HepG2 (cell line): ENCODE results near the gene PRCD. TPM values are rescaled to one million over a fixed set of nuclear protein-coding genes. Genes with fewer than 3 reads are reported as not detected.

Source experiments
- ARNTL ChIP-seq: sonication (generic); formaldehyde crosslinking; IDR thresholded peaks from 2 replicates; pipeline ENCODE4 v1.4.0; 2020; ENCODE audit warnings: mild to moderate bottlenecking, missing genetic modification reagents
- BORCS8-MEF2B ChIP-seq: sonication (generic); formaldehyde crosslinking; IDR thresholded peaks from 2 replicates; pipeline ENCODE4 v1.8.0; 2022; ENCODE audit warnings: mild to moderate bottlenecking, missing genetic modification reagents
- CBX5 ChIP-seq: sonication (generic); formaldehyde crosslinking; IDR thresholded peaks from 2 replicates; pipeline ENCODE4 v1.4.0; 2020; ENCODE audit warnings: missing genetic modification reagents, borderline replicate concordance
- FOXC1 ChIP-seq: sonication (generic); formaldehyde crosslinking; IDR thresholded peaks from 2 replicates; pipeline ENCODE4 v1.8.0; 2022; ENCODE audit warnings: mild to moderate bottlenecking, missing genetic modification reagents, borderline replicate concordance
- GMEB1 ChIP-seq: sonication (generic); formaldehyde crosslinking; IDR thresholded peaks from 2 replicates; pipeline ENCODE4 v1.5.1; 2020; ENCODE audit warnings: missing genetic modification reagents, mild to moderate bottlenecking, borderline replicate concordance
- IRF1 ChIP-seq: sonication (generic); formaldehyde crosslinking; IDR thresholded peaks from 2 replicates; pipeline ENCODE4 v1.4.0; 2020; ENCODE audit warnings: low read depth, mild to moderate bottlenecking, missing genetic modification reagents
- JARID2 ChIP-seq: sonication (generic); formaldehyde crosslinking; IDR thresholded peaks from 2 replicates; pipeline ENCODE4 v1.8.1; 2023; ENCODE audit warnings: missing genetic modification reagents, inconsistent platforms; ENCODE audit not compliant: insufficient replicate concordance
- KDM2A ChIP-seq: sonication (generic); formaldehyde crosslinking; IDR thresholded peaks from 2 replicates; pipeline ENCODE4 v1.4.0; 2020; ENCODE audit warnings: low read depth, missing genetic modification reagents, borderline replicate concordance
- MED1 ChIP-seq: sonication (generic); formaldehyde crosslinking; IDR thresholded peaks from 2 replicates; pipeline ENCODE4 v1.4.0; 2020; ENCODE audit warnings: missing genetic modification reagents
- PLRG1 ChIP-seq: fragments of 450-650 bp; conservative IDR thresholded peaks from 2 replicates; pipeline ENCODE4 v1.6.1; 2016
- SMAD9 ChIP-seq: sonication (generic); formaldehyde crosslinking; IDR thresholded peaks from 2 replicates; pipeline ENCODE4 v1.5.1; 2020; ENCODE audit warnings: mild to moderate bottlenecking, missing genetic modification reagents
- TCF7 ChIP-seq: sonication (generic); IDR thresholded peaks from 2 replicates; pipeline ENCODE4 v1.6.1; 2016; ENCODE audit warnings: antibody characterized with exemption, low read depth
- ZBTB42 ChIP-seq: sonication (generic); formaldehyde crosslinking; IDR thresholded peaks from 2 replicates; pipeline ENCODE4 v1.5.0; 2020; ENCODE audit warnings: mild to moderate bottlenecking, missing genetic modification reagents
- ZNF513 ChIP-seq: sonication (generic); formaldehyde crosslinking; conservative IDR thresholded peaks from 2 replicates; pipeline ENCODE4 v1.5.0; 2020; ENCODE audit warnings: missing genetic modification reagents
- ZNF562 ChIP-seq: sonication (generic); formaldehyde crosslinking; IDR thresholded peaks from 2 replicates; pipeline ENCODE4 v1.8.0; 2022; ENCODE audit warnings: missing genetic modification reagents, borderline replicate concordance
- ZNF776 ChIP-seq: sonication (generic); formaldehyde crosslinking; IDR thresholded peaks from 2 replicates; pipeline ENCODE4 v1.4.0; 2020; ENCODE audit warnings: mild to moderate bottlenecking, missing genetic modification reagents
- polyA plus RNA-seq, 8 experiments: library from polyadenylated mRNA; depleted of rRNA in 3 of 8; stranded (reverse) in 7 of 8; unstranded in 1 of 8; fragments of >200 nt; fragmentation: Illumina TruSeq in 4 of 8; extraction: Trizol in 4 of 8; gene quantifications; 2 replicates each; pipeline versions ENCODE4 v1.2.1 to v1.2.3, GENCODE V29; 2011 to 2016; ENCODE audit warnings: low read depth in 4 of 8, missing spikeins in 1 of 8, mixed read lengths in 1 of 8; ENCODE audit not compliant: insufficient read depth in 1 of 8
- total RNA-seq, 5 experiments: library from RNA; depleted of rRNA; stranded (reverse); fragments of >200 nt; fragmentation: Illumina TruSeq; extraction: Trizol; gene quantifications; 2 replicates each; pipeline ENCODE4 v1.2.3, GENCODE V29; 2016; ENCODE audit warnings: low read depth in 1 of 5
- TF ChIP-seq, protein P1 (sequence below): sonication (generic); formaldehyde crosslinking; IDR thresholded peaks from 2 replicates; pipeline ENCODE4 v1.4.0; 2020; ENCODE audit warnings: missing genetic modification reagents
- TF ChIP-seq, protein P2 (sequence below): sonication (generic); formaldehyde crosslinking; IDR thresholded peaks from 2 replicates; pipeline ENCODE4 v1.4.0; 2020; ENCODE audit warnings: missing genetic modification reagents, low read depth, mild to moderate bottlenecking, borderline replicate concordance
- TF ChIP-seq, protein P3 (sequence below): sonication (generic); formaldehyde crosslinking; IDR thresholded peaks from 2 replicates; pipeline ENCODE4 v1.5.1; 2020; ENCODE audit warnings: missing genetic modification reagents, mild to moderate bottlenecking, borderline replicate concordance
- TF ChIP-seq, protein P4 (sequence below): IDR thresholded peaks from 2 replicates; pipeline ENCODE4 v1.6.1; 2016; ENCODE audit warnings: missing compliant biosample characterization, missing genetic modification reagents, borderline replicate concordance

Gene PRCD
- total and polyA plus RNA-seq, 2 of the 13 experiments (the other 11 are each of a cell fraction or from before 2014, with no cell fraction given): 0.51 TPM; not detected in 1

DNA sequence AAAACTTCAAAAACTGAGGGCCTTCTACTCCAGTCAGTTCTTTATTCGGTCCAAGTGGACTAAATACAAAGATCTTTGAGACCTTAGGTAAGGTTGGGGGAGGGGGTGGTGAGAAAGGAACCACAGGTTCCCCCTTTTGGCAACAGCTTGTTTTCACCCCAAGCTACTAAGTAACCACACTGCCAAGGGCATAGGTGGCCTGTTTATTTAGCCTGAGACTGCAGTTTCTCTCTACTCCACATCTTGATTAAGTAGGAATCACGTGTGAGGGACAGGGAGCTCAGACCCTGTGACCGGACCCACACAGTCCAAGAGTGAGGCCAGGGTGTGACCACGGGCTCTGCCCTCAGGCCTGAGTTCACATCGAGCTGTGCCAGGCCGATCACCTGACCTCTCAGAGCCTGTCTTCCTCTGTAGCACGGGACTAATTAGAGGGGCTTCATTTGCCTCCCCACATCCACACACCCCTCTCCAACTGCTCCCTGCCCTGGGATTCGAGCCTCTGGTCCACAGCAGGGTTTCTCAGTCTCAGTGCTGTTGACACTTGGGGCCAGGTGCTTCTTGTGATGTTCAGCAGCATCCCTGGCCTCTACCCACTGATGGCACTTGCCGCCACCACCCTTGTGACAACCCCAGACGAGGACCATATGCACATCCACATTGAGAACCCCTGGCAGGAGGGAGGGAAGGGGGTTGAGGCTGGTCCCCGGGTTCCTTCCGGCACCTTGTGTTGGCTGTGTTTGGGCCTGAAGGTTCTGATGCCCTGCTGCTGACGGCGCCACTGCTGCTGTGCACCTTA lies 28.0 kb downstream of the PRCD start (continued):
- no peak for TF ChIP-seq IRF1 (CRISPR knock-in tag)
- TF ChIP-seq BORCS8-MEF2B (CRISPR knock-in tag): peak; percentile 72
- peak; percentile 63; the same call in 1 of the 2 replicates for TF ChIP-seq ARNTL
- 0 out of 2 replicates have a peak, but pooled peaks have one; percentile 19 for TF ChIP-seq GMEB1
- TF ChIP-seq SMAD9 (CRISPR knock-in tag): no peak
- TF ChIP-seq JARID2 (CRISPR knock-in tag): no peak
- TF ChIP-seq ZNF562 (CRISPR knock-in tag): no peak
- TF ChIP-seq, protein P1, sequence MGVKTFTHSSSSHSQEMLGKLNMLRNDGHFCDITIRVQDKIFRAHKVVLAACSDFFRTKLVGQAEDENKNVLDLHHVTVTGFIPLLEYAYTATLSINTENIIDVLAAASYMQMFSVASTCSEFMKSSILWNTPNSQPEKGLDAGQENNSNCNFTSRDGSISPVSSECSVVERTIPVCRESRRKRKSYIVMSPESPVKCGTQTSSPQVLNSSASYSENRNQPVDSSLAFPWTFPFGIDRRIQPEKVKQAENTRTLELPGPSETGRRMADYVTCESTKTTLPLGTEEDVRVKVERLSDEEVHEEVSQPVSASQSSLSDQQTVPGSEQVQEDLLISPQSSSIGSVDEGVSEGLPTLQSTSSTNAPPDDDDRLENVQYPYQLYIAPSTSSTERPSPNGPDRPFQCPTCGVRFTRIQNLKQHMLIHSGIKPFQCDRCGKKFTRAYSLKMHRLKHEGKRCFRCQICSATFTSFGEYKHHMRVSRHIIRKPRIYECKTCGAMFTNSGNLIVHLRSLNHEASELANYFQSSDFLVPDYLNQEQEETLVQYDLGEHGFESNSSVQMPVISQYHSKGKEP (CRISPR knock-in tag): no peak
- TF ChIP-seq, protein P2, sequence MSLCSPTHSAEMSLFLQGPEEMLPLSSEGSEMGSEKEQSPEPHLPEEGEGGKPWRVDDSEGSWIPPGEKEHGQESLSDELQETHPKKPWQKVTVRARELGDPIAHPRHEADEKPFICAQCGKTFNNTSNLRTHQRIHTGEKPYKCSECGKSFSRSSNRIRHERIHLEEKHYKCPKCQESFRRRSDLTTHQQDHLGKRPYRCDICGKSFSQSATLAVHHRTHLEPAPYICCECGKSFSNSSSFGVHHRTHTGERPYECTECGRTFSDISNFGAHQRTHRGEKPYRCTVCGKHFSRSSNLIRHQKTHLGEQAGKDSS: no peak
- no peak for TF ChIP-seq PLRG1
- TF ChIP-seq FOXC1: no peak
- TF ChIP-seq MED1 (CRISPR knock-in tag): peak; percentile 47
- TF ChIP-seq, protein P3, sequence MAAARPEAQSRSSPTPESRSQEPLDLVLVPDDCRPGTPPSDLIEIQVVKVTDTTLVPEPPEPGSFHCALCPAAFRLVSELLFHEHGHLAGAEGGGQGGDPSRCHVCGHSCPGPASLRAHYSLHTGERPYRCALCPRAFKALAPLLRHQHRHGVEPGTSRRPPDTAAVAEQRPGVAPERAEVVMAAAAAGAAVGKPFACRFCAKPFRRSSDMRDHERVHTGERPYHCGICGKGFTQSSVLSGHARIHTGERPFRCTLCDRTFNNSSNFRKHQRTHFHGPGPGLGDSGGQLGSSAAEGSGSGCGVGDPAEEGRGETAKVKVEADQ (CRISPR knock-in tag): no peak
- TF ChIP-seq KDM2A (CRISPR knock-in tag): peak; percentile 90
- TF ChIP-seq CBX5: peak; percentile 29; the same call in 1 of the 2 replicates
- no peak for TF ChIP-seq ZBTB42 (CRISPR knock-in tag)
- TF ChIP-seq TCF7: no peak
- TF ChIP-seq, protein P4, sequence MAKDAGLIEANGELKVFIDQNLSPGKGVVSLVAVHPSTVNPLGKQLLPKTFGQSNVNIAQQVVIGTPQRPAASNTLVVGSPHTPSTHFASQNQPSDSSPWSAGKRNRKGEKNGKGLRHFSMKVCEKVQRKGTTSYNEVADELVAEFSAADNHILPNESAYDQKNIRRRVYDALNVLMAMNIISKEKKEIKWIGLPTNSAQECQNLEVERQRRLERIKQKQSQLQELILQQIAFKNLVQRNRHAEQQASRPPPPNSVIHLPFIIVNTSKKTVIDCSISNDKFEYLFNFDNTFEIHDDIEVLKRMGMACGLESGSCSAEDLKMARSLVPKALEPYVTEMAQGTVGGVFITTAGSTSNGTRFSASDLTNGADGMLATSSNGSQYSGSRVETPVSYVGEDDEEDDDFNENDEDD (CRISPR knock-in tag): no peak
- no peak for TF ChIP-seq ZNF513 (CRISPR knock-in tag)
- TF ChIP-seq ZNF776: no peak
